K562 (cell line): ENCODE measurements around the gene MBD3L4. TPM values are rescaled to one million over a fixed set of nuclear protein-coding genes. Genes with fewer than 3 reads are reported as not detected.

Experiments used
- ATAC-seq: fragments of 200-7000 bp; cut with Tn5 transposase; 3 replicates; pipeline ENCODE4 v1.9.1; 2020; ENCODE audit warnings: moderate library complexity
- BruUV-seq: library from RNA; stranded (reverse); fragments of 400-500 nt; replicated peaks from 2 replicates; lab custom pipeline; 2021; lab: Mats Ljungman, UMichigan
- CTCF ChIA-PET: fragments of 300-600 bp; formaldehyde crosslinking; extraction: SDS; loops from one replicate; lab custom pipeline; 2021; ENCODE audit warnings: low intra/inter-chr PET ratio; lab: Yijun Ruan, JAX
- POLR2A ChIA-PET: fragments of 300-600, 350-650 bp; sonication (Branson Sonifier 250); formaldehyde crosslinking; extraction: SDS; loops from one replicate; lab custom pipeline; 2021; ENCODE audit warnings: antibody characterized with exemption, inconsistent platforms; lab: Yijun Ruan, JAX
- DNase-seq, 4 experiments: peaks; one replicate each; pipeline versions ENCODE4 v3.0.0 to v3.0.0-alpha.2; 2011 to 2018; ENCODE audit warnings: low spot score in 3 of 4, mixed read lengths in 3 of 4; ENCODE audit errors: extremely low read depth in 1 of 4
- FAIRE-seq: peaks from 2 replicates; lab custom pipeline; 2011; peaks lifted over from hg19 to GRCh38; lab: Jason Lieb, UNC
- H2AFZ ChIP-seq: 2 replicates; pipeline ENCODE4 v1.6.0; 2011; ENCODE audit warnings: low read depth, low read length, control low read depth, inconsistent platforms
- H3K27ac ChIP-seq: fragments of 200-600 bp; 3 replicates; pipeline ENCODE4 v1.8.0; 2011; ENCODE audit warnings: low read depth, mild to moderate bottlenecking, control low read depth, inconsistent platforms, low read length, moderate library complexity, mixed read lengths; ENCODE audit errors: extremely low read depth
- H3K27me3 ChIP-seq, 2 experiments: fragments of 300-600 bp in 1 of 2; 2 replicates in 1 of 2; 3 replicates in 1 of 2; pipeline versions ENCODE4 v1.6.0 to v1.8.0; 2011; ENCODE audit warnings: inconsistent platforms in 2 of 2, low read length in 2 of 2, mild to moderate bottlenecking in 1 of 2, mixed read lengths in 1 of 2, moderate library complexity in 1 of 2; ENCODE audit not compliant: control insufficient read depth in 2 of 2, insufficient read depth in 2 of 2
- H3K36me3 ChIP-seq: fragments of 300-600 bp; 3 replicates; pipeline ENCODE4 v1.8.0; 2011; ENCODE audit warnings: mild to moderate bottlenecking, low read length, inconsistent platforms; ENCODE audit not compliant: control insufficient read depth, insufficient read depth
- H3K4me1 ChIP-seq, 2 experiments: fragments of 200-600 bp in 1 of 2; replicated peaks in 1 of 2; 2 replicates in 1 of 2; 3 replicates in 1 of 2; pipeline versions ENCODE4 v1.5.1 to v1.8.0; 2011; ENCODE audit warnings: inconsistent platforms in 2 of 2, low read length in 2 of 2, mild to moderate bottlenecking in 1 of 2, mixed read lengths in 1 of 2, moderate library complexity in 1 of 2; ENCODE audit not compliant: control insufficient read depth in 2 of 2, insufficient read depth in 2 of 2
- H3K4me2 ChIP-seq: 2 replicates; pipeline ENCODE4 v1.6.1; 2011; ENCODE audit warnings: low read length, control low read depth, inconsistent platforms, mixed read lengths; ENCODE audit not compliant: insufficient read depth
- H3K4me3 ChIP-seq: fragments of 200-600 bp; sonication (generic), shearing (Covaris generic); 2 replicates; pipeline ENCODE4 v1.5.1; 2016; ENCODE audit warnings: control low read depth, inconsistent platforms
- H3K79me2 ChIP-seq: fragments of 200-600 bp; 3 replicates; pipeline ENCODE4 v1.8.0; 2011; ENCODE audit warnings: low read length, inconsistent platforms; ENCODE audit not compliant: control insufficient read depth, insufficient read depth
- H3K9ac ChIP-seq, 2 experiments: 2 replicates each; pipeline versions ENCODE4 v1.6.0 to v1.6.1; 2011; ENCODE audit warnings: low read depth in 2 of 2, low read length in 2 of 2, control low read depth in 1 of 2, inconsistent platforms in 1 of 2, mild to moderate bottlenecking in 1 of 2, mixed read lengths in 1 of 2; ENCODE audit not compliant: insufficient read depth in 1 of 2
- H3K9me1 ChIP-seq: one replicate; pipeline ENCODE4 v1.6.0; 2011; ENCODE audit warnings: inconsistent platforms, mild to moderate bottlenecking, low read length, moderate library complexity; ENCODE audit not compliant: control insufficient read depth, insufficient read depth
- H3K9me3 ChIP-seq: replicated peaks from 2 replicates; pipeline ENCODE4 v1.5.1; 2011; ENCODE audit warnings: low read depth, low read length, inconsistent platforms; ENCODE audit not compliant: control insufficient read depth, insufficient read depth
- H4K20me1 ChIP-seq: replicated peaks from 2 replicates; pipeline ENCODE4 v1.6.1; 2011; ENCODE audit warnings: low read length, inconsistent platforms, mixed read lengths; ENCODE audit not compliant: control insufficient read depth, insufficient read depth
- CREB1 ChIP-seq, 2 experiments: sonication (generic) in 1 of 2; formaldehyde crosslinking in 1 of 2; IDR thresholded peaks; 2 replicates each; pipeline versions ENCODE4 v1.6.1 to v1.8.0; 2012 to 2022; ENCODE audit warnings: inconsistent platforms in 1 of 2, mild to moderate bottlenecking in 1 of 2, missing genetic modification reagents in 1 of 2, moderate library complexity in 1 of 2
- CREM ChIP-seq: IDR thresholded peaks from 2 replicates; pipeline ENCODE4 v1.6.1; 2014; ENCODE audit warnings: antibody characterized with exemption, low read depth
- ESRRA ChIP-seq: fragments of 450-650 bp; IDR thresholded peaks from 2 replicates; pipeline ENCODE4 v1.6.1; 2014; ENCODE audit warnings: low read depth, mild to moderate bottlenecking, moderate library complexity, borderline replicate concordance
- FOXA1 ChIP-seq: fragments of 450-650 bp; IDR thresholded peaks from 2 replicates; pipeline ENCODE4 v1.6.1; 2016; ENCODE audit warnings: mild to moderate bottlenecking, borderline replicate concordance
- GABPA ChIP-seq: fragments of 200-800 bp; sonication (Bioruptor generic); conservative IDR thresholded peaks from 2 replicates; pipeline ENCODE4 v1.6.1; 2016; ENCODE audit warnings: low read depth, missing genetic modification characterization, missing compliant biosample characterization
- HMG20A ChIP-seq: fragments of 450-650 bp; formaldehyde crosslinking; conservative IDR thresholded peaks from 2 replicates; pipeline ENCODE4 v1.4.0; 2020; ENCODE audit warnings: mild to moderate bottlenecking, mixed read lengths
- JUNB ChIP-seq: fragments of 450-650 bp; formaldehyde crosslinking; conservative IDR thresholded peaks from 2 replicates; pipeline ENCODE4 v1.4.0; 2020; ENCODE audit warnings: mild to moderate bottlenecking
- MED1 ChIP-seq: sonication (generic); formaldehyde crosslinking; IDR thresholded peaks from 2 replicates; pipeline ENCODE4 v1.8.1; 2023; ENCODE audit warnings: missing genetic modification reagents, borderline replicate concordance
- NCOA4 ChIP-seq: fragments of 450-650 bp; IDR thresholded peaks from 2 replicates; pipeline ENCODE4 v1.6.1; 2018; ENCODE audit warnings: mild to moderate bottlenecking; ENCODE audit not compliant: partially characterized antibody
- SMAD4 ChIP-seq: fragments of 250-450 bp; sonication (Bioruptor Pico); conservative IDR thresholded peaks from 2 replicates; pipeline ENCODE4 v1.8.0; 2021; ENCODE audit warnings: inconsistent platforms, mild to moderate bottlenecking, moderate library complexity
- SPI1 ChIP-seq: IDR thresholded peaks from 2 replicates; pipeline ENCODE4 v1.6.1; 2011; ENCODE audit warnings: low read depth, low read length, control low read depth, borderline replicate concordance
- SRSF9 ChIP-seq: fragments of 200-400 bp; formaldehyde crosslinking; IDR thresholded peaks from 2 replicates; pipeline ENCODE4 v1.6.1; 2017; ENCODE audit warnings: low read depth, low read length, borderline replicate concordance
- TAL1 ChIP-seq: fragments of 450-650 bp; IDR thresholded peaks from 2 replicates; pipeline ENCODE4 v1.6.1; 2016; ENCODE audit warnings: mild to moderate bottlenecking
- XRCC5 ChIP-seq: fragments of 200-400 bp; formaldehyde crosslinking; IDR thresholded peaks from 2 replicates; pipeline ENCODE4 v1.6.1; 2017; ENCODE audit warnings: low read depth, mild to moderate bottlenecking, low read length
- ZFP36 ChIP-seq: fragments of 150-350 bp; IDR thresholded peaks from 2 replicates; pipeline ENCODE4 v1.6.1; 2018; ENCODE audit warnings: low read length, low read depth; ENCODE audit not compliant: partially characterized antibody
- ZNF584 ChIP-seq: fragments of 200-800 bp; sonication (Bioruptor generic); IDR thresholded peaks from 2 replicates; pipeline ENCODE4 v1.6.1; 2016; ENCODE audit warnings: low read depth, mild to moderate bottlenecking, missing genetic modification characterization, missing compliant biosample characterization
- WGBS: fragments of 100-300 bp; shearing (Covaris generic); methylation state at CpG from one replicate; pipeline ENCODE4 v1.1.6; 2016; ENCODE audit warnings: low coverage, mixed read lengths; ENCODE audit not compliant: insufficient coverage; ENCODE audit errors: missing lambda C conversion rate; 5-methylcytosine and 5-hydroxymethylcytosine counted together
- in situ Hi-C: fragments of 300-500 bp; cut with MboI; formaldehyde crosslinking; loops from 4 replicates; pipeline ENCODE4 v1.15.0; 2018; ENCODE audit warnings: inconsistent platforms, mixed read lengths
- intact Hi-C: fragments of 100-400 bp; cut with micrococcal nuclease; formaldehyde crosslinking; loops from 2 replicates; pipeline ENCODE4 v1.14.2; 2022
- polyA plus RNA-seq, 8 experiments: library from polyadenylated mRNA; depleted of rRNA in 4 of 8; stranded (reverse) in 5 of 8; unstranded in 3 of 8; fragments of >200 nt; fragmentation: Nextera tagmentation in 2 of 8; fragmentation: Illumina TruSeq in 1 of 8; extraction: Ambion mirVana in 2 of 8; extraction: Trizol in 1 of 8; gene quantifications; 2 replicates each; pipeline versions ENCODE4 v1.2.1 to v1.2.3, GENCODE V29; 2011 to 2014; ENCODE audit warnings: inconsistent platforms in 1 of 8, missing spikeins in 1 of 8
- total RNA-seq, 7 experiments: library from RNA; depleted of rRNA in 6 of 7; stranded (reverse); fragments of >200 nt in 6 of 7; fragmentation: Illumina TruSeq in 2 of 7; extraction: Trizol in 2 of 7; gene quantifications; 2 replicates each; pipeline versions ENCODE4 v1.2.1 to v1.2.3, GENCODE V29; 2011 to 2021; ENCODE audit warnings: low replicate concordance in 1 of 7
- TF ChIP-seq, protein P1 (sequence below): fragments of 250-450 bp; sonication (Bioruptor Pico); IDR thresholded peaks from 2 replicates; pipeline ENCODE4 v1.5.0; 2021; ENCODE audit warnings: mild to moderate bottlenecking, moderate library complexity

MBD3L4 gene
- total and polyA plus RNA-seq, 9 of the 15 experiments (the other 6 are each of a cell fraction or from before 2014, with no cell fraction given): not detected

DNA sequence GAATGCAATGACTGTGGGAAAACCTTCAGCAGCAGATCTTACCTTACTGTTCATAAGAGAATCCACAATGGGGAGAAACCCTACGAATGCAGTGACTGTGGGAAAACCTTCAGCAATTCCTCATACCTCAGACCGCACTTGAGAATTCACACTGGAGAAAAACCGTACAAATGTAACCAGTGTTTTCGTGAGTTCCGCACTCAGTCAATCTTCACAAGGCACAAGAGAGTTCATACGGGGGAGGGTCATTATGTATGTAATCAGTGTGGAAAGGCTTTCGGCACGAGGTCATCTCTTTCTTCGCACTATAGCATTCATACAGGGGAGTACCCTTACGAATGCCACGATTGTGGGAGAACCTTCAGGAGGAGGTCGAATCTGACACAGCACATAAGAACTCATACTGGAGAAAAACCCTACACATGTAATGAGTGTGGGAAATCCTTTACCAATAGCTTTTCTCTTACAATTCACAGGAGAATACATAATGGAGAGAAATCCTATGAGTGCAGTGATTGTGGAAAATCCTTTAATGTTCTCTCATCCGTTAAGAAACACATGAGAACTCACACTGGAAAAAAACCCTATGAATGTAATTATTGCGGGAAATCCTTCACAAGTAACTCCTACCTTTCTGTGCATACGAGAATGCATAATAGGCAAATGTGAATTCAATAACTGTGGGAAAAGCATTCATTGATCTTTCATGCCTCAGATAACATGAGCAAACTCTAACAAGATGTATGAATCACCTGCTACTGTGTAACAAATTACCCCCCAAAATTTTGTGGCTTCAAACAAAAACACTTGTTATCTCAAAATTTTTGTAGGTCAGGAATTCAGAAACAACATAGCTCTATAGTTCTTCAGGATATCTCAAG, 43.3 kb upstream of the MBD3L4 start:
- WGBS: 94% methylated on average over 15 of the region's 15 CpGs
- Histone ChIP-seq H3K27me3 (no peaks in the 10 kb centered on the region), H3K4me2 (no peak overlapping the region), H3K9me1 (no peaks in the 10 kb centered on the region), H2AFZ (no peak overlapping the region), H3K4me1 (no peaks in the 10 kb centered on the region), H4K20me1 (no peaks in the 10 kb centered on the region), H3K27ac (no peak overlapping the region), H3K9ac (no peak overlapping the region), H3K9me3 (peaks cover 55% of the 10 kb centered on the region), H3K36me3 (peaks cover 62% of the 10 kb centered on the region), H3K4me3 (no peak overlapping the region), H3K79me2 (no peaks in the 10 kb centered on the region)
- CTCF ChIA-PET: interaction anchor here (0.7 kb wide), 1 partner anchor 443 kb away, joined by 3 read pairs; no protein-coding TSS in a partner anchor
- no peak for ATAC-seq
- FAIRE-seq: peak; percentile 49
- intact Hi-C loops (no loop called here), in situ Hi-C loops (no loop called here)
- peak in 1 of 4 experiments; percentile 32 for DNase-seq
- POLR2A ChIA-PET: no interaction called here
- no TSS peak for BruUV-seq
- TF ChIP-seq SPI1 (no peak), JUNB (CRISPR knock-in tag) (no peak), FOXA1 (no peak), CREB1 (IDR thresholded peaks at IDR 0.05) (no peak), CREB1 (CRISPR knock-in tag; IDR thresholded peaks at IDR 0.05) (no peak), HMG20A (CRISPR knock-in tag) (no peak), SRSF9 (no peak), TAL1 (no peak), MED1 (CRISPR knock-in tag) (no peak), SMAD4 (CRISPR knock-in tag) (no peak), XRCC5 (no peak), GABPA (tag) (no peak), ESRRA (no peak), NCOA4 (no peak), ZNF584 (CRISPR knock-in tag) (no peak), CREM (no peak), ZFP36 (no peak)
- TF ChIP-seq, protein P1, sequence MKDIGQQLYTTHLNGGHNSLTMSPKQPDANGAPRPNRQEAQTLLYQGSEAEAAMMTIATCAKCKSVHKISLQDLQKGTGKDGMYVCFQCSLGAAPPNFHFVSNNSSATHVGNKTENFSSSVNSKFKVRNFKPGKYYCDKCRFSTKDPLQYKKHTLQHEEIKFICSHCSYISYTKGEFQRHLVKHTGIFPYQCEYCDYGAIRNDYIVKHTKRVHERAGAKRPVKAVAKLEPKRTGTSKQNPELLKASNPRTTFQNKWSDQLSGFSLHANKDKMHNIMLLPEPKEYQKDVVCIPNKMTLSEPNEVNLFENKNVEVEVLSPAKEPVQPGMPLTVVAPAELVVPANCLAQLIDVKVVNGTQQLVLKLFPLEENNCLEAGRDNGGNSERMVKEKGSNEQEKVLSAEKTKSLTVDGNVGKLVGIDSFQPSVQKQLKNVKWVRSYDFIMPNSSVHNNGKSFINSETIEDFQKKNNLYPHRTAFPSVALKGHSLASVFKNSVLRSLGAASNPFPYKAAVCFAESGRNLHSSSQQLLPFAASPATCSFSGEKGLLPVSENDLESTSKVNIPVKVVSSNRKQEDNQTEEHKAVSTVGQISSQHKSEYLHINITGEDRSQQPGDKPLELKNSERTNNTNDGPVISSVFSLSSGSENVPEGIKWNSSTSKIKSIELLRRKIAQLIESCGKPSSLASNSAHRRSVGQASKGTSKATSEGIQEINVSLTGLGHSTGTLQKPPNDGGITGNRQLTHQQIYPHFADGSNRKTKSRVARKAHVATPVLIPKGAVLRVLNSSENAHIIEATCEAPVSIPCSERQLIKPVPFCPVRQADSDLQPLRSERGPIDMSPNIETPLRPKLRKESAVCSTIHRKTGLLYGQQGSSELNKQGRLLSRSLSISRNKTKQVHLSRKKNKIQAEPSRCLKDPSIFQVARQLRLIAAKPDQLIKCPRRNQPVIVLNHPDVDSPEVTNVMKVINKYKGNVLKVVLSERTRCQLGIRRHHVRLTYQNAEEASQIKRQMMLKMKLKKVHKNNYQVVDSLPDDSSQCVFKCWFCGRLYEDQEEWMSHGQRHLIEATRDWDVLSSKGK (CRISPR knock-in tag): no peak
